Fibroblast of skin of left biceps (primary cell): Measurements from ENCODE around the gene RBMS3.

Experiments used
- DNase-seq, 2 experiments: peaks; one replicate each; pipeline ENCODE4 v3.0.0-alpha.2; 2013; ENCODE audit warnings: low read depth in 2 of 2

RBMS3 gene

GRCh38 chr3:29887451-29887850 is 606.6 kb downstream of the RBMS3 start:
- no peak for DNase-seq

DNA sequence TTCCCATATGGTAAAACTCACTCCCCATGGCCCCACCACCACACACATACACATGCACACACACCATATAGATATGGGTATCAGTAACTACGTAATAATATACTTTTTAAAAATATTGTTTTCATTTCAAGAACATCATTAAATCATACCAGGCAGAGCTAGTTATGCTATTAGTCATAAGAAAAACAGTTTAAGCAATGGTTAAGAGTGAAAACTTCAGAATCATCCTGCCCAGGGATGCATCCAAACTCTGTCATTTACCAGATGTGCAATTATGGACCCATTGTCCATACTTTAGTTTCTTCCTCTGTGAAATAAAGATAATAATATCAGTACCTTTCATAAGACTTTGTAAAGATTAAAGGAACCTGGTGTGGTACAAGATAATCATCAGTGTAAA is 608.3 kb downstream of the RBMS3 start:
- peak in 1 of 2 experiments; percentile 17 for DNase-seq

- no peak for DNase-seq
Measured at GRCh38 chr3:29890801-29891200, 609.9 kb downstream of the RBMS3 start.

DNA sequence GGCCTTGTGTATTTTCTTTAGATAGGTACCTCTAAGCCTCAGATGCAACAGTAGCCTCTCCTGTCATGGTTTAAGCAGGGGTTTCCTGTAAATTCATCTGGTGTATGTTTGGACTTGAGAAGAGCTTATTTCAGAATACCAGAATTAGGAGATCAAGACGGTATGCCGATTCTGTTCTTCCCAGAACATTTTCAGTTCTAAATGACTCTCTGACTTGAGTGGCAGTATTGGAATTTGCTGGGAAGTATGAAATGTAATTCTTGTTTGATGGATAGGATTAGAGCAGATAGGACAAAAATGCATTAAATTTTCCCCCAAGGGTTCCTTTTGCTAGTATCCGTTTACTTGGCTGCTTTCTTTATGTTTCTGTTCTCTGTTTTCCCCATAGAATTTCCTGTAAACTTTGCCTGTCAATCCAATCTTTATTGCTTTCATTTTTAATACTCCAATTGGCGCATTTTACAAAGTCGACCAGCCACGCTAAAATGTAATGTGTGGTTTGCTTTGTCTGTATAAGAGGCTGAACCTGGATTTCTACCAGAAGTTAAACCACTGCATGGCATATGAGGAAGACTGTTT is 612.2 kb downstream of the RBMS3 start:
- DNase-seq: no peak

- DNase-seq: no peak
Measured at GRCh38 chr3:29896856-29897255, 616.0 kb downstream of the RBMS3 start.

DNA sequence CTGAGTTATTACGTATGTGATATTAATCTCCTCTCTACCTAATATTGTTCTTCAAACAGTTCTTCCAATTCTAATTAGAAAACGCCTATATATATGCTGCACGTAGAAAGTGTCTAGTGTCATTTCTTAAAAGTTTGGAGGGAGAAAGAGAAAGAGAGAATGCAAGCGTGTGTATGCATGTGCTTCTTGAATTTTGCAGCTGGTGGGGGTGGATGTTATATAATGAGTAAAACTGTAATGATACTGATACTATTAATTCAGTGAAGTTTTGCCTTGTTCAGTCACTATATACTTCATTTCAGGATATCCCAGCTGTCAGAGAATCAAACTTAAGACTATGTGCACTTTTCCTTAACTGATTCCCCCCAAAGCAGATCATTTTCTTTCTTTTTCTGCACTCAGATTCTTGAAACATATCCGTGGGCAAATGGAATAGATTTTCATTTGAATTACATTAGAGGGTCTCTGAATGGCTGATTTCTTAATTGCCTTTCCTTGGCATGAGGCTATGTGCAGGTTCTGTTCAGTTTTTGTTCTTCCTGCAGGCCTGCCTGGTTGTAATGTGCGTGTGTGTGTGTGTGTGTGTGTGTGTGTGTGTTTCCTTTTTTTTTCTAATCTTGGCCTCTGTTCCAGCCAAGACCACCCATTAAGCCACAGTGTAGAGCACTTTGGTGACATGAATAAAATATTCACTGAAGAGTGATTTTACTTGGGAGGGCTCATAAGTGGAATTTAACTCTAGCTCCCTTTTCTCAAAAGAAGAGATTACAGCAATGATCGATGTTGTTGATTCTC is 617.5 kb downstream of the RBMS3 start:
- DNase-seq: no peak

- DNase-seq: peak in 1 of 2 experiments; percentile 19
Measured at GRCh38 chr3:29899021-29899420, 618.1 kb downstream of the RBMS3 start.

- DNase-seq: no peak
Measured at GRCh38 chr3:29901097-29901496, 620.2 kb downstream of the RBMS3 start.

DNA sequence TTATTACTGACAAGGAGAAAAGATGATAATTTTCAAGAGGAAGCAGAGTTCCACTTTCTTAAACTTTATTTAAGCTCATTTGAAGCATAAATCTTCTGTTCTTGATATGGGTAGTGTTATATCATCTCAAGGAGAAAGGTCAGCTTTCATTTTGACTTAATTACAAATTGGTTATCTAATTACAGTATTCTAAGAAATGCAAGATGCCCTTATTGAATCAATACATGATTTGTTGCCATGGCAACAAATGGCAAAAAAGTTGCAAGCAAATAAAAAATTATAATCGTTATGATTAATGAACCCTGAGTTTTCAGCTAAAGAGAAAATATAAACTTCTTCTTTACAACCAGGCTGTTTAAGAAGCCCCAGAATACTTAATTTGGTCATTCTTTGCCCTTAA is 622.7 kb downstream of the RBMS3 start:
- DNase-seq: no peak

- no peak for DNase-seq
Measured at GRCh38 chr3:29906906-29907305, 626.0 kb downstream of the RBMS3 start.

GRCh38 chr3:29912600-29913288 is 631.9 kb downstream of the RBMS3 start:
- DNase-seq: no peak

GRCh38 chr3:29914861-29915524 is 634.1 kb downstream of the RBMS3 start:
- DNase-seq: peak; percentile 62

GRCh38 chr3:29919571-29919970 is 638.7 kb downstream of the RBMS3 start:
- no peak for DNase-seq

DNA sequence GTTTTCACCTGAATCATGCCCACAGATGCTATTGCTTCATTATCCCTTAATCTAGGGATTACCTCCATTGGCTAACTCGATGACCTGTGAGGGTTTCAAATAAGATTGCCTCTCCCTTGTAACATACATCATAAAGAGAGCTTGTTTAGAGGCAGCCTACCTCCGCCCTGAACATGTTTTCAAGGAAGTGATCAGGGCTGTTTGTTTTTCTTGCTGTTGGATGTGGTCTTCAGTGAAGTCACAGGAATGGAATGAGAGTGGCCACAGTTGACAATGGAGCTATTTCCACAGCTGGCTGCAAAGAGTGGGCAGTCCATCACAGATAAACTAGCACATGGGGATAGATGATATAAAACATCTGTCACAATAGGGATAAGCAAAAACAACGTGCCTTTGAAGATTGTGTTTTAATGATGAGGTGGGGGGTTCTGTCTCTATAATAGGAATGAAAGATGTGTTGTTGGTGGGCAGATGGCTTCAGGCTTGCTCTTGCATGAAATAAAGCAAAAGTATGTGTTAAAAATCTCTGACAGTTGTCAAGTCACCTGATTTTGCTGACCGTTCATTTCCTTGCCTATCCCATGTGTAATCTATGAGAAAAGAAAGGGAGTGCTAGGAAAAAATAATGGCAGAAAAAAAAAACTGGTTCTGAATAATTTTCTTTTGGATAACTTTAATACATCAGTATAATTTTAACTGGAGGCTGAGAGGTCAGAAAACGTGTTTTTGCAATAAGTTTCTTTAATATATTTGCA is 642.3 kb downstream of the RBMS3 start:
- peak; percentile 45 to 52 for DNase-seq

DNA sequence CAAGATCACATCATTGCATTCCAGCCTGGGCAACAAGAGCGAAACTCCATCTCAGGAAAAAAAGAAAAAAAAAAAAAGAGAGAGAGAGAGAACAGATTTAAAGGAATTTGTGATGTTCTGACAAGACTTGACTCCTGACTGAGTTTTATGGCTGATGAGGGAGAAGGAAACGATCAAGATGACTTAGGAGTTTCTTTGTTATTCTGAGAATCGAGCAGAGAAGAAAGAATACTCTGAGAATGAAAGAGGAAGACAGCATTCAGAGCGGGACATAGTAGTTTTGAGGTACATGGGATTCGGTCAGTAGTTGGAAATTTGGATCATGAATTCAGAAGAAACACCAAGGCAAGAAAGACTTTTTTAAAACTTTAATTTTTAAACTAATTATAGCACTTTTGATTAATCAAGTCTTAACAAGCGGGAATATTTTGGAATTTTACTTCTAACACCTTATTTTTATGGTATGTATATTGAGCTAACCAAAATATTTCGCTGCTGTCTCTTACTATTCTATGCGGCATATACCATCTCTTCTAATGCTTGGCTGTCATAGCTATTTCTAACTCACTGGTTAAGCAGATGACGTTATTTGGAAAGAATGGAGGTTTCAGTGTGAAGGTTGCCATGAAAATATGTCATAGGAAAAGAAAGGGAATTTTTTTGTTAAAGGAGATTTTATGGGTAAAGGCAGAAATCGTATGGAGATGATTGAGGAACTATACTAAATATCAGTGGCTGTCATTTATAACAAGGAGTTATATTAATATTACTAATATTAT is 644.1 kb downstream of the RBMS3 start:
- DNase-seq: no peak

DNA sequence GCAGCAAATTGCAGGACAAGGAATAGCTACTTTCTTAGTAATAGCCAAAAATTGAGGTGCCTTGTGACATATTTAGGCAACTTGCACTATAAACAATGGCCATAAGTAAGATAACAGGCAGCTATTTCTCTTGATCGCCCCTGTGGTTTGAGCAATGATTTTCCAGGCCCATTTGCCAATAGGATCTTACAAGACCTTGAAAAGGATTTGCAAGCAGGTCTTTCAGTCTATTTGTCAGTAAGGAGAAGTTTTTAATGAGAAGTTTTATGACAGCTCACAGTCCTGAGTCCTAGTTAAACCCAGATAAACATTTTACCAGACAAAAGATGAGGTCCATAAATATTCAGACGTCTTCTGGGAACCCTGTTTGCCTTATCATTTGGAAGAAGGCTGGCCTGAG is 645.5 kb downstream of the RBMS3 start:
- no peak for DNase-seq

GRCh38 chr3:29932696-29933325 is 651.9 kb downstream of the RBMS3 start:
- no peak for DNase-seq

- no peak for DNase-seq
Measured at GRCh38 chr3:29933802-29934490, 653.1 kb downstream of the RBMS3 start.

DNA sequence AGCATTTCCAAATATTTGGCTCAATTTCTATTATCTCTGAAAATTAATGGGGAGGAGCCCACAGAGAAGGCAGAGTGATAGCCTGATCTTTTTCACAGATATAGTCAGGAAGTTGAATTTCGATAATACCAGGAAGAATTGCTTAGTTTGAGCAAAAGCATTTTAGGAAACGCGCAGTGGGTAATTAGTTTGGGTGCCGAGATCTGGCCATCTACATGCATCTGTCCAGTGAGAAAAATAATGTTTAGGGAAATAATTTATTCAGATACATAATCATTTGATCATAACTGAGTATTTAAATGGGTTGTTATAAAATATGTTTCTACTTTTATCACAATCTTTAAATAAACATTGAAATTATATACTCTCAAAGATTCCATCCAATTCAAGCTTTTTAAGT is 653.9 kb downstream of the RBMS3 start:
- no peak for DNase-seq

- DNase-seq: no peak
Measured at GRCh38 chr3:29936054-29936453, 655.2 kb downstream of the RBMS3 start.
